IMR-90 (cell line): ENCODE measurements around the gene HCFC1. TPM values are rescaled to one million over a fixed set of nuclear protein-coding genes. Genes with fewer than 3 reads are reported as not detected.

ENCODE experiments used
- ATAC-seq: fragments of 200-7000 bp; cut with Tn5 transposase; 2 replicates; pipeline ENCODE4 v1.9.1; 2020; ENCODE audit warnings: low read depth, mild to moderate bottlenecking, moderate library complexity
- BruUV-seq: library from RNA; stranded (reverse); fragments of 400-500 nt; replicated peaks from 2 replicates; lab custom pipeline; 2021; lab: Mats Ljungman, UMichigan
- CTCF ChIA-PET: fragments of 300-600 bp; formaldehyde crosslinking; extraction: SDS; loops from one replicate; lab custom pipeline; 2021; ENCODE audit warnings: antibody characterized with exemption; lab: Yijun Ruan, JAX
- POLR2A ChIA-PET: fragments of 300-600 bp; sonication (Branson Sonifier 250); formaldehyde crosslinking; loops from one replicate; lab custom pipeline; 2022; ENCODE audit warnings: antibody characterized with exemption; ENCODE audit not compliant: unreplicated experiment; lab: Charles Lee
- DNase-seq: peaks from one replicate; pipeline ENCODE4 v3.0.0; 2013
- H2AFZ ChIP-seq: replicated peaks from 2 replicates; pipeline ENCODE3; 2013; ENCODE audit warnings: low read length, mild to moderate bottlenecking; ENCODE audit not compliant: poor library complexity
- H2AK5ac ChIP-seq: 2 replicates; pipeline ENCODE4 v1.6.1; 2013; ENCODE audit warnings: low read depth, low read length, inconsistent platforms
- H2AK9ac ChIP-seq: replicated peaks from 2 replicates; pipeline ENCODE3; 2013; ENCODE audit warnings: mild to moderate bottlenecking, low read depth, low read length, moderate library complexity; ENCODE audit not compliant: poor library complexity
- H2BK120ac ChIP-seq: 2 replicates; pipeline ENCODE4 v1.6.1; 2013; ENCODE audit warnings: low read depth, low read length, inconsistent platforms
- H2BK15ac ChIP-seq: 3 replicates; pipeline ENCODE4 v1.6.1; 2013; ENCODE audit warnings: low read depth, low read length, inconsistent platforms
- H2BK20ac ChIP-seq: 2 replicates; pipeline ENCODE4 v1.6.1; 2013; ENCODE audit warnings: low read depth, mild to moderate bottlenecking, inconsistent platforms, low read length, moderate library complexity
- H2BK5ac ChIP-seq: 2 replicates; pipeline ENCODE4 v1.6.1; 2013; ENCODE audit warnings: mild to moderate bottlenecking, low read depth, low read length, inconsistent platforms; ENCODE audit not compliant: poor library complexity, severe bottlenecking
- H3K14ac ChIP-seq: replicated peaks from 2 replicates; pipeline ENCODE4 v1.6.1; 2013; ENCODE audit warnings: low read depth, low read length, inconsistent platforms
- H3K18ac ChIP-seq: 2 replicates; pipeline ENCODE4 v1.6.1; 2013; ENCODE audit warnings: low read depth, low read length, control low read depth
- H3K23ac ChIP-seq: 2 replicates; pipeline ENCODE4 v1.6.1; 2013; ENCODE audit warnings: low read depth, low read length, inconsistent platforms
- H3K27ac ChIP-seq: 2 replicates; pipeline ENCODE4 v1.5.1; 2013; ENCODE audit warnings: mild to moderate bottlenecking, control low read depth, low read length; ENCODE audit not compliant: insufficient read depth
- H3K27me3 ChIP-seq: 2 replicates; pipeline ENCODE4 v1.6.1; 2013; ENCODE audit warnings: low read length; ENCODE audit not compliant: control insufficient read depth, insufficient read depth
- H3K36me3 ChIP-seq: 2 replicates; pipeline ENCODE4 v1.6.1; 2013; ENCODE audit warnings: low read length, mixed read lengths; ENCODE audit not compliant: control insufficient read depth, insufficient read depth
- H3K4ac ChIP-seq: 2 replicates; pipeline ENCODE4 v1.6.1; 2013; ENCODE audit warnings: low read depth, low read length, inconsistent platforms
- H3K4me1 ChIP-seq: 2 replicates; pipeline ENCODE4 v1.6.1; 2013; ENCODE audit warnings: low read length, mixed read lengths; ENCODE audit not compliant: control insufficient read depth, insufficient read depth
- H3K4me2 ChIP-seq: 2 replicates; pipeline ENCODE4 v1.6.1; 2013; ENCODE audit warnings: low read depth, mild to moderate bottlenecking, control low read depth, low read length, moderate library complexity
- H3K4me3 ChIP-seq: 2 replicates; pipeline ENCODE4 v1.5.1; 2013; ENCODE audit warnings: low read depth, mild to moderate bottlenecking, control low read depth, low read length, moderate library complexity; ENCODE audit not compliant: insufficient read depth
- H3K56ac ChIP-seq: 2 replicates; pipeline ENCODE4 v1.6.1; 2013; ENCODE audit warnings: low read length, inconsistent platforms; ENCODE audit not compliant: insufficient read depth; ENCODE audit errors: extremely low read depth
- H3K79me1 ChIP-seq, 2 experiments: 2 replicates each; pipeline ENCODE4 v1.6.1; 2013; ENCODE audit warnings: low read length in 2 of 2, inconsistent platforms in 1 of 2, low read depth in 1 of 2
- H3K9ac ChIP-seq: 2 replicates; pipeline ENCODE4 v1.6.1; 2013; ENCODE audit warnings: low read depth, low read length, control low read depth
- H3K9me1 ChIP-seq: 2 replicates; pipeline ENCODE4 v1.6.1; 2013; ENCODE audit warnings: low read length, inconsistent platforms; ENCODE audit not compliant: insufficient read depth
- H3K9me3 ChIP-seq: 2 replicates; pipeline ENCODE4 v1.6.1; 2013; ENCODE audit warnings: low read length; ENCODE audit not compliant: control insufficient read depth, insufficient read depth
- H4K20me1 ChIP-seq: 2 replicates; pipeline ENCODE4 v1.6.1; 2013; ENCODE audit warnings: low read length, inconsistent platforms; ENCODE audit not compliant: insufficient read depth
- H4K5ac ChIP-seq: 2 replicates; pipeline ENCODE4 v1.6.1; 2013; ENCODE audit warnings: mild to moderate bottlenecking, low read depth, low read length, control low read depth
- H4K8ac ChIP-seq, 2 experiments: 2 replicates each; pipeline ENCODE4 v1.6.1; 2013; ENCODE audit warnings: low read depth in 2 of 2, low read length in 2 of 2, control low read depth in 1 of 2, inconsistent platforms in 1 of 2
- H4K91ac ChIP-seq: 2 replicates; pipeline ENCODE4 v1.6.1; 2013; ENCODE audit warnings: low read depth, low read length, inconsistent platforms; ENCODE audit not compliant: insufficient read depth
- CEBPB ChIP-seq: IDR thresholded peaks from 2 replicates; pipeline ENCODE4 v1.6.1; 2012; ENCODE audit warnings: low read depth, low read length, improper control_type of control experiment
- CHD1 ChIP-seq: IDR thresholded peaks from 2 replicates; pipeline ENCODE4 v1.6.1; 2012; ENCODE audit warnings: low read depth, low read length, improper control_type of control experiment
- CTCF ChIP-seq: conservative IDR thresholded peaks from 2 replicates; pipeline ENCODE4 v1.5.1; 2012; ENCODE audit warnings: mild to moderate bottlenecking, low read depth, low read length, improper control_type of control experiment
- ELK1 ChIP-seq: fragments of 150-350 bp; IDR thresholded peaks from 2 replicates; pipeline ENCODE4 v1.6.1; 2016; ENCODE audit warnings: low read depth, mild to moderate bottlenecking, low read length, moderate library complexity, borderline replicate concordance
- MAFK ChIP-seq: IDR thresholded peaks from 2 replicates; pipeline ENCODE4 v1.6.1; 2012; ENCODE audit warnings: low read depth, low read length, improper control_type of control experiment
- MAZ ChIP-seq: IDR thresholded peaks from 2 replicates; pipeline ENCODE4 v1.6.1; 2012; ENCODE audit warnings: low read depth, mild to moderate bottlenecking, low read length, improper control_type of control experiment, moderate library complexity, borderline replicate concordance
- MXI1 ChIP-seq: IDR thresholded peaks from 2 replicates; pipeline ENCODE4 v1.6.1; 2012; ENCODE audit warnings: low read depth, mild to moderate bottlenecking, low read length, moderate library complexity, borderline replicate concordance
- NFE2L2 ChIP-seq: fragments of 150-350 bp; IDR thresholded peaks from 2 replicates; pipeline ENCODE4 v1.6.1; 2016; ENCODE audit warnings: low read depth, mild to moderate bottlenecking, low read length
- POLR2A ChIP-seq: IDR thresholded peaks from 2 replicates; pipeline ENCODE4 v1.6.1; 2012; ENCODE audit warnings: mild to moderate bottlenecking, low read depth, low read length
- RAD21 ChIP-seq: IDR thresholded peaks from 2 replicates; pipeline ENCODE4 v1.6.1; 2012; ENCODE audit warnings: low read length, improper control_type of control experiment
- RCOR1 ChIP-seq: IDR thresholded peaks from 2 replicates; pipeline ENCODE4 v1.6.1; 2012; ENCODE audit warnings: mild to moderate bottlenecking, low read length, improper control_type of control experiment; ENCODE audit not compliant: insufficient replicate concordance
- SMC3 ChIP-seq: fragments of 150-350 bp; IDR thresholded peaks from 2 replicates; pipeline ENCODE4 v1.6.1; 2016; ENCODE audit warnings: low read depth, mild to moderate bottlenecking, antibody characterized with exemption, low read length, moderate library complexity
- USF2 ChIP-seq: fragments of 150-350 bp; IDR thresholded peaks from 2 replicates; pipeline ENCODE4 v1.6.1; 2017; ENCODE audit warnings: mild to moderate bottlenecking, antibody characterized with exemption, low read length, low read depth
- WGBS, 2 experiments: methylation state at CpG; one replicate each; pipeline versions ENCODE4 v1.1.5 to v1.1.7; 2013; ENCODE audit warnings: missing lambda C conversion rate in 2 of 2; ENCODE audit not compliant: insufficient read length in 1 of 2; ENCODE audit errors: extremely low coverage in 2 of 2; 5-methylcytosine and 5-hydroxymethylcytosine counted together
- dilution Hi-C: fragments of 300-500 bp; cut with HindIII; formaldehyde crosslinking; loops from one replicate; pipeline ENCODE4 v1.14.3; 2018; ENCODE audit warnings: low sequenced_read_pairs; ENCODE audit not compliant: unreplicated experiment
- in situ Hi-C: fragments of 300-500 bp; cut with MboI; formaldehyde crosslinking; loops from 3 replicates; pipeline ENCODE4 v1.14.3; 2019; ENCODE audit warnings: low sequenced_read_pairs, inconsistent platforms, mixed read lengths
- intact Hi-C: fragments of 100-400 bp; cut with micrococcal nuclease; formaldehyde crosslinking; loops from 2 replicates; pipeline ENCODE4 v1.10.0; 2022
- polyA plus RNA-seq, 3 experiments: library from polyadenylated mRNA; depleted of rRNA; stranded (reverse); fragments of >200 nt; gene quantifications; 2 replicates each; pipeline ENCODE4 v1.2.3, GENCODE V29; 2012; ENCODE audit warnings: low replicate concordance in 1 of 3
- total RNA-seq: library from RNA; depleted of rRNA; stranded (reverse); fragments of >200 nt; gene quantifications from 2 replicates; pipeline ENCODE4 v1.2.3, GENCODE V29; 2012

Gene HCFC1
- total and polyA plus RNA-seq, 2 of the 4 experiments (the other 2 are of a cell fraction), result 3.2 to 17.6 TPM

GRCh38 chrX:153953342-153953830, 18.2 kb downstream of the HCFC1 start:
- Histone ChIP-seq H2AK9ac (peak overlapping the region; percentile 93), H4K5ac (peak overlapping the region; percentile 47; the same call in 1 of the 2 replicates), H4K8ac (peak overlapping the region; percentile 69 to 87), H4K20me1 (no peaks in the 10 kb centered on the region), H3K18ac (no peak overlapping the region; the same call in 1 of the 2 replicates), H3K79me1 (peaks cover 0 to 6% of the 10 kb centered on the region in 2 experiments; a peak in 2 of 4 replicates), H3K9me3 (no peaks in the 10 kb centered on the region), H2BK20ac (no peak overlapping the region), H3K4me1 (peaks cover 4% of the 10 kb centered on the region), H2BK15ac (no peak overlapping the region), H3K23ac (no peak overlapping the region), H4K91ac (peak overlapping the region; percentile 31), H3K36me3 (peaks cover 75% of the 10 kb centered on the region), H3K4me3 (no peak overlapping the region), H3K9me1 (no peaks in the 10 kb centered on the region), H3K9ac (peak overlapping the region; percentile 26; the same call in 1 of the 2 replicates), H3K4me2 (no peak overlapping the region), H3K27me3 (no peaks in the 10 kb centered on the region), H2AK5ac (peak overlapping the region; percentile 92), H3K14ac (peak overlapping the region; percentile 19; the same call in 1 of the 2 replicates), H3K4ac (peak overlapping the region; percentile 72), H2BK120ac (no peak overlapping the region; the same call in 1 of the 2 replicates), H2AFZ (peak overlapping the region; percentile 78), H2BK5ac (peak overlapping the region; percentile 30), H3K56ac (no peak overlapping the region), H3K27ac (peak overlapping the region; percentile 61)
- dilution Hi-C loops (no loop called here), in situ Hi-C loops (no loop called here), intact Hi-C loops (loop anchor here (1.0 kb wide), 1 partner anchor 189 kb away; the partner anchor contains the start of gene PLXNB3)
- BruUV-seq, result no TSS peak
- WGBS, 2 experiments, result 24% methylated on average over 12 of the region's 33 CpGs; no CpG with 5 or more reads in 1 of the 2 experiments
- peak; percentile 50 for DNase-seq
- ChIA-PET CTCF (no interaction called here), POLR2A (no interaction called here)
- peak; percentile 92 for ATAC-seq
- TF ChIP-seq MAZ (peak; percentile 38; the same call in 1 of the 2 replicates), RAD21 (peak; percentile 82), SMC3 (peak; percentile 61), CTCF (peak; percentile 85), MXI1 (no peak), RCOR1 (no peak), MAFK (no peak), NFE2L2 (no peak), CHD1 (no peak), CEBPB (no peak), ELK1 (no peak), USF2 (no peak), POLR2A (no peak)
